HG03135 (cell line): ENCODE results near the gene RNF213.

Experiments
- ATAC-seq: cut with Tn5 transposase; IDR thresholded peaks from one replicate; pipeline ENCODE4 v1.9.1; 2021; ENCODE audit warnings: mild to moderate bottlenecking, moderate library complexity; ENCODE audit not compliant: unreplicated experiment

The RNF213 gene

DNA sequence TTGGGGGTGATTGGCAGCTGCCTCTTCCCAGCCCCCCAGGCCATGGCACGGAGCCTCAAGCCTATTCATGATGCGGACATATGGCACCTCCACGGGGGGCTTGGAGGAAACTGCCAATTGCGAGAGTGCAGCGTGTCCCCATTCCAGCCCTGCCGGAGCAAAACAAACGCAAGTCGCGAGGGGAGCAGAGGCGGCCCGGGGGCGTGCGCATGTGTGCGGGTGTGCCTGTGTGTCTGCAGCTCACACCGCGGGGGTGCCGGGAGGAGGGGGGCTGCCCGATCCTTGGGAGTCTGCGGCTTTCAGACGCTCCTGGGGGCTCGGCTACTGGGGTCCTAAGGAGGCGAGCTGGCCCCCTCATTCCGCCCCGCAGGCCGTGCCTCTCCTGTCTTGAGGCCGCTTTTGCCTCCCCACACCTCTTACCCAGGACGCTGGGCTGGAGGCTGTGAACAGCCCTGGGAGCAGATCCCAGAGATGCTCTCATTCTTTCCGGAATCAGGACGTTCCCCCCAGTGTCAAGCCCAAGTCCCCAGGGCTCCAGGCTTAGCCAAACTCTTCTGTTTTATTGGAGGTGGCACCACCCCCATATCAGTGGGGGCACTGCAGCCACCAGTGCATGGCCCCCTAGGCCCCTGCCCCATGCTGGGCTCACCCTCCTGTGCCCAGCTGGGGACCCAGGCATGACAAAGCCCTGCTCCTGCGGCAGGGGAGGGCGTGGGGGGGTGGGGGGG is 183.4 kb downstream of the RNF213 start:
- ATAC-seq: no peak

DNA sequence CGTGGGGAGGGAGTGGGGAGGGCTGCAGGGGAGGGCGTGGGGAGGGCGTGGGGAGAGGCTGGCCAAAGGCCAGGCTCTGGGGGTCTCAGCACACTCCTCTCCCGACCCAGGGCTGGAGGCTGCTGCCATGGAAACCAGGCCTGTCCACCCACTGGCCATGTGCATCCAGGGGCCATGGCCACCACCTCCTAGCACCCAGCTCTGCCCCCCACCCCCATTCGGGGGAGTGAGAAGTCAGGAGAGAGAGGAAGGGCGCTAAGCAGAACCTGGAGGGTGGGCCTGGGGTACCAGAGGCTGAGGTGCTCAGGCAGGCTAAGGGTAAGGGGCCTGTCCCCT is 184.0 kb downstream of the RNF213 start:
- ATAC-seq: no peak

DNA sequence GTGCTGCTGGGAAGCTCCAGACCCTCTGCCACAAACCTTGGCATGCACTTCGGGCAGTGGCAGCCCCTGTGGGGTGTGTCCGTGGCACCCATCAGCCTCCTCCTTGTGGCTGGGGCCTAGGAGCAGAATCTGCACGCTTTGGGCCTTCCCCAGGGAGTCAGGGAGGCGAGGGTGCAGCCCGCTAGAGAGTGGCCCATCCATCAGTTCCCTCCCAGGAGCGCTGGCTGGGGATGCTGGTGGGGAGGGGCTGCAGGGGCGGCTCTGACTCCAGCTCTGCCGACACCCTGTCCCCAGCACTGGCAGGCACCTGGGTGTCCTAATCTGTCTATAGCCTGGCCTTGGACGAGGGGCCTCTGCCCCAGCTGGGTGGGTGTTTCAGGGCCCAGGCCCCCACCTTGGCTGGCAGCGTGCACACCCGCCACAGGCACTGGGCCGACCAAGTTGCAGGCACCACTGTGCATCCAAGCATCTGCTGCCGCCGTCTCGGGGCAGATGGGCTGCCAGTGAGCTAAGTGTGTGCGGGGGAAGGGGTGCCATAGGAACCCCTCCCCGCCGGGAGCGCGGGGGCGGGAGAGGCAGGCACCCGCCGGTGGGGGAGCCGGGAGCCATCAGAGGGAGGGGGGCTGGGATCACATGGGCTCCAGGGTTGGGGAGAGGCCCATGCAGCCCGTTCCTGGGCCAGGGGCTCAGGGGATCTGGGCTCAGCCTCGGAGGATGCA is 184.5 kb downstream of the RNF213 start:
- ATAC-seq: no peak

DNA sequence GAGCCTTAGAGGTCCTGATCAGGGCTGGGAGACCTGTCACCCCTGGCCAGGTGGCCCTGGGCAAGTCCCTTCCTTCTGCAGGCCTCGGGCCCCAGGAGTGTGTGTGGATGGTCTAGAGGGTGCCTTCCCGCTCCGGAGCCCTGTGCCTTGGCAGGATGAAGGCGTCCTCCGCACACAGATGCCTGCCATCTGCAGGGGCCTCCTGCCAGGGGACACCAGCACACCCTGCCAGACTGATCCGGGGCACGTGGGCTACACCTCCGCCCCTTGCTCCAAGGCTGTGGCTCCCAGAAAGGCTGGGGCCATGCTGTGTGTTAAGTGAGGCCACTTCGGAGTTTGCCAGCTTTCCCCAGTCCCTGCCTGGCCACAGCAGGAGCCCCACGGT is 185.1 kb downstream of the RNF213 start:
- ATAC-seq: no peak

DNA sequence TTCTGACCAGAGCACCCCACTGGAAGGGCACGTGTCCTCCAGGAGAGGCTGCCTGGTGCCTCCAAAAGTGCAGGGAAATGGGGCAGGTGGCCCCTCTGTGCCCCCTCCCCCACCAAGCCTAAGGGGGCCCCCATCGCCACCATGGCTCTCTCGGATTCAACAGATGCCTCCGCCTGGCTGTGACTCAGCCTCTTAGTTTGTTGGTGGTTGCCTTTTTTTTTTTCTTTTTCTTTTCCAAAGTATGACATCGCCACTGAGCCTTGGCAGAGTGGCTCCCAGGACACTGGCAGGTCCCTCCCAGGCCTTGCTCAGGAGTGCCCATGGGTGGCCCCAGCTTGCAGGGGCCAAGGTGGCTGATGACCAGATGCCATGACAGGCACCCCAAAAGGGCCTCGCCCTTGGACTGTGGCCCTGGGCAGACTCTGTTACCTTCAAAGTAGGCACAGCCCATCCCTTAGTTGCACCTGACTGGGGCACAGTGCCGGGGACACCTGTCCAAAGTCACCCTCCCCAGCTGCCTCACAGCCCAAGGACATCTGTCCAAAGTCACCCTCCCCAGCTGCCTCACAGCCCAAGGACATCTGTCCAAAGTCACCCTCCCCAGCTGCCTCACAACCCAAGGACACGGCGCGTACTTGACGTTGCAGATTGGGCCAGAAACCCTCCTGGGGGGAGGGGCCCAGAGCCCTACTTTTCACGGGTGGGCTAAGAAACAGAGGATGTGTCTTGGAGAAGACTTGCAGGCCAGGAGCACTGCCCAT is 186.2 kb downstream of the RNF213 start:
- no peak for ATAC-seq

DNA sequence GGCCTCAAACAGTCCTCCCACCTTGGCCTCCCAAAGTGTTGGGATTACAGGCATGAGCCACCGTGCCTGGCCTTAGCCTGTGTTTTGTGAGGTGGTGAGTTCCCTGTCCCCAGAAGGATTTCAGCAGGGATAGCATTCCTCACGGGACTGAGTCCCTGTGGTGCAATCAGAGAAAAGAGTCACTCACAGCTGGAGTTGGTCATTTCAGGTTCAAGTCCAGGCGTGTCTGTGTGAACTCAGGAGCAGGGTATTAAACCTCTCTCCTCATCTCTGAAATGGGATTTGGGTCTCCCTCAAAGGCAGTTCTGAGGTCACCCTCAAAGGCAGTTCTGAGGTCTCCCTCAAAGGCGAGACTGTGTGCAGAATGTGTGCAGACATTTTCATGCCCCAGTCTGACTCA is 187.1 kb downstream of the RNF213 start:
- no peak for ATAC-seq
